Neural cell (in vitro differentiated cells): Measurements from ENCODE around the gene COG6.

ENCODE experiments used
- EP300 ChIP-seq: fragments of 450-650 bp; conservative IDR thresholded peaks from 2 replicates; pipeline ENCODE4 v1.6.1; 2014; ENCODE audit warnings: antibody characterized with exemption, mild to moderate bottlenecking, moderate library complexity; ENCODE audit not compliant: poor library complexity, severe bottlenecking
- EZH2 ChIP-seq: fragments of 200-600, 300-800 bp; shearing (Covaris generic), sonication (generic); IDR thresholded peaks from 2 replicates; pipeline ENCODE4 v1.6.1; 2014; ENCODE audit warnings: antibody characterized with exemption, low read length, borderline replicate concordance, mild to moderate bottlenecking; ENCODE audit not compliant: insufficient read depth, poor library complexity, severe bottlenecking
- MXI1 ChIP-seq: fragments of 450-650 bp; conservative IDR thresholded peaks from 2 replicates; pipeline ENCODE4 v1.6.1; 2014; ENCODE audit warnings: antibody characterized with exemption, mild to moderate bottlenecking; ENCODE audit not compliant: poor library complexity, severe bottlenecking
- POLR2AphosphoS5 ChIP-seq: IDR thresholded peaks from 2 replicates; pipeline ENCODE4 v1.6.1; 2012
- TAF1 ChIP-seq: IDR thresholded peaks from 2 replicates; pipeline ENCODE4 v1.6.1; 2012; ENCODE audit warnings: low read depth
- TF ChIP-seq, protein P1 (sequence below): fragments of 450-650 bp; IDR thresholded peaks from 2 replicates; pipeline ENCODE4 v1.5.1; 2014; ENCODE audit warnings: antibody characterized with exemption, mild to moderate bottlenecking, moderate library complexity; ENCODE audit not compliant: poor library complexity, severe bottlenecking
- TF ChIP-seq, protein P2 (sequence below): IDR thresholded peaks from 2 replicates; pipeline ENCODE4 v1.6.1; 2012; ENCODE audit warnings: borderline replicate concordance

DNA sequence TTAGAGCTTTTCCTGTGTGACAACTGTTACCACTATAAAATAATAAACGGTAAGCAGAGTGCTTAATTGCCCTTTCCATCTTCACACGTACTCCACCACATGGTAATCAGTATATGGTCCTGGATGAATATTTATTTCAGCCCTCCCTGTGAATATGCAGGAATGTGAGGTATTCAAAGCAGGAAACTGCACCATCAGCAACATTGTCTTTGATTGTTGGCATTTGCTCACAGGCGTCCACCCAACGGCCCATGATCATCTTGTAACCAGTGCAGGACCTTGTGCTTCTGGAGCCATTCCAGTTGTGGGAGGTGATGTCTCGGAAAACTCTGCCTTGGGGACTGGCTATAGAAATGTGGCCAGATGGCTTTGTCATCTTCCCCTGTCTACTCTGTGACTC is 132.6 kb downstream of the COG6 start:
- TF ChIP-seq, protein P1, sequence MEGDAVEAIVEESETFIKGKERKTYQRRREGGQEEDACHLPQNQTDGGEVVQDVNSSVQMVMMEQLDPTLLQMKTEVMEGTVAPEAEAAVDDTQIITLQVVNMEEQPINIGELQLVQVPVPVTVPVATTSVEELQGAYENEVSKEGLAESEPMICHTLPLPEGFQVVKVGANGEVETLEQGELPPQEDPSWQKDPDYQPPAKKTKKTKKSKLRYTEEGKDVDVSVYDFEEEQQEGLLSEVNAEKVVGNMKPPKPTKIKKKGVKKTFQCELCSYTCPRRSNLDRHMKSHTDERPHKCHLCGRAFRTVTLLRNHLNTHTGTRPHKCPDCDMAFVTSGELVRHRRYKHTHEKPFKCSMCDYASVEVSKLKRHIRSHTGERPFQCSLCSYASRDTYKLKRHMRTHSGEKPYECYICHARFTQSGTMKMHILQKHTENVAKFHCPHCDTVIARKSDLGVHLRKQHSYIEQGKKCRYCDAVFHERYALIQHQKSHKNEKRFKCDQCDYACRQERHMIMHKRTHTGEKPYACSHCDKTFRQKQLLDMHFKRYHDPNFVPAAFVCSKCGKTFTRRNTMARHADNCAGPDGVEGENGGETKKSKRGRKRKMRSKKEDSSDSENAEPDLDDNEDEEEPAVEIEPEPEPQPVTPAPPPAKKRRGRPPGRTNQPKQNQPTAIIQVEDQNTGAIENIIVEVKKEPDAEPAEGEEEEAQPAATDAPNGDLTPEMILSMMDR = no peak
- TF ChIP-seq EP300 (no peak), POLR2AphosphoS5 (no peak), EZH2 (no peak), MXI1 (no peak), TAF1 (no peak)
- TF ChIP-seq, protein P2, sequence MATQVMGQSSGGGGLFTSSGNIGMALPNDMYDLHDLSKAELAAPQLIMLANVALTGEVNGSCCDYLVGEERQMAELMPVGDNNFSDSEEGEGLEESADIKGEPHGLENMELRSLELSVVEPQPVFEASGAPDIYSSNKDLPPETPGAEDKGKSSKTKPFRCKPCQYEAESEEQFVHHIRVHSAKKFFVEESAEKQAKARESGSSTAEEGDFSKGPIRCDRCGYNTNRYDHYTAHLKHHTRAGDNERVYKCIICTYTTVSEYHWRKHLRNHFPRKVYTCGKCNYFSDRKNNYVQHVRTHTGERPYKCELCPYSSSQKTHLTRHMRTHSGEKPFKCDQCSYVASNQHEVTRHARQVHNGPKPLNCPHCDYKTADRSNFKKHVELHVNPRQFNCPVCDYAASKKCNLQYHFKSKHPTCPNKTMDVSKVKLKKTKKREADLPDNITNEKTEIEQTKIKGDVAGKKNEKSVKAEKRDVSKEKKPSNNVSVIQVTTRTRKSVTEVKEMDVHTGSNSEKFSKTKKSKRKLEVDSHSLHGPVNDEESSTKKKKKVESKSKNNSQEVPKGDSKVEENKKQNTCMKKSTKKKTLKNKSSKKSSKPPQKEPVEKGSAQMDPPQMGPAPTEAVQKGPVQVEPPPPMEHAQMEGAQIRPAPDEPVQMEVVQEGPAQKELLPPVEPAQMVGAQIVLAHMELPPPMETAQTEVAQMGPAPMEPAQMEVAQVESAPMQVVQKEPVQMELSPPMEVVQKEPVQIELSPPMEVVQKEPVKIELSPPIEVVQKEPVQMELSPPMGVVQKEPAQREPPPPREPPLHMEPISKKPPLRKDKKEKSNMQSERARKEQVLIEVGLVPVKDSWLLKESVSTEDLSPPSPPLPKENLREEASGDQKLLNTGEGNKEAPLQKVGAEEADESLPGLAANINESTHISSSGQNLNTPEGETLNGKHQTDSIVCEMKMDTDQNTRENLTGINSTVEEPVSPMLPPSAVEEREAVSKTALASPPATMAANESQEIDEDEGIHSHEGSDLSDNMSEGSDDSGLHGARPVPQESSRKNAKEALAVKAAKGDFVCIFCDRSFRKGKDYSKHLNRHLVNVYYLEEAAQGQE = no peak
